Endothelial cell of umbilical vein (primary cell): ENCODE measurements around the gene SPDYE6.
"Not testable (repeated sequence)": the region's sequence is repeated elsewhere in the genome, so short reads cannot be mapped to it uniquely, and the experiment has no call there.

Experiments
- EZH2 ChIP-seq: IDR thresholded peaks from 2 replicates; pipeline ENCODE4 v1.6.1; 2012; ENCODE audit warnings: borderline replicate concordance, low read depth, mild to moderate bottlenecking, moderate library complexity, low read length, inconsistent platforms; ENCODE audit not compliant: severe bottlenecking
- POLR2A ChIP-seq: IDR thresholded peaks from 2 replicates; pipeline ENCODE4 v1.6.1; 2012; ENCODE audit warnings: low read depth, mild to moderate bottlenecking, control low read depth, low read length
- TF ChIP-seq, protein P1 (sequence below), 2 donors: IDR thresholded peaks; 1 replicate in 1 of 2; 2 replicates in 1 of 2; pipeline ENCODE4 v1.5.1; 2011; ENCODE audit warnings: low read length in 2 of 2, mild to moderate bottlenecking in 2 of 2, moderate library complexity in 2 of 2, control low read depth in 1 of 2, inconsistent platforms in 1 of 2, low read depth in 1 of 2; ENCODE audit not compliant: insufficient read depth in 1 of 2; ENCODE audit errors: extremely low read depth in 1 of 2

DNA sequence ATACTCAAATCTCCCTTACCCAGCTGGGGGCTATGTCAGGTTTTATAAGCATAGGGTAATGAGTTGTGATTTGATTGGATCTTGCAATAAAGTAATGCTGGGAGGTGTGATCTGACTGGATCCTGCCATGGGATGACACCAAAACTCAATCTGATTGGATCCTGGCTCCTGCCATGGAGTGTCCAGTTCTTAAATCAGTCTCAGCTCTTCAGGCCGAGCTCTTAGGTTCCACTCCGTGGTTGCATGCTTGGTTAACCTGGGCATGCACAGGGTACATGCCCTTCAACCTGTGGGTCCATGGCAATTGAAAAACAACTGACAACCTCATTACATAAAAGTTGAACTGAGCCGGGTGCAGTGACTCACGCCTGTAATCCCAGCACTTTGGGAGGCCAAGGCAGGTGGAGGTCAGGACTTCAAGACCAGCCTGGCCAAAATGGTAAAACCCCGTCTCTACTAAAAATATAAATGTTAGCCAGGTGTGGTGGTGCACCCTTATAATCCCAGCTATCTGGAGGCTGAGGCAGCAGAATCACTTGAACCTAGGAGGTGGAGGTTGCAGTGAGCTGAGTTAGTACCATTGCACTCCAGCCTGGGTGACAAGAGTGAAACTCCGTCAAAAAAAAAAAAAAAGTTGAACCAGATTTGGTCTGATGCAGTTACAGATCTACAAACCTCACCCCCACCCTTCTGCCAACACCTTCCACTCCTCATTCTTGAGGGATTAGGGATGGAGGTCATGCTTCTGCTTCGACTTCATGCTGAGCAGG is 15.5 kb downstream of the SPDYE6 start:
- TF ChIP-seq EZH2, POLR2A: not testable (repeated sequence)
- TF ChIP-seq, protein P1, sequence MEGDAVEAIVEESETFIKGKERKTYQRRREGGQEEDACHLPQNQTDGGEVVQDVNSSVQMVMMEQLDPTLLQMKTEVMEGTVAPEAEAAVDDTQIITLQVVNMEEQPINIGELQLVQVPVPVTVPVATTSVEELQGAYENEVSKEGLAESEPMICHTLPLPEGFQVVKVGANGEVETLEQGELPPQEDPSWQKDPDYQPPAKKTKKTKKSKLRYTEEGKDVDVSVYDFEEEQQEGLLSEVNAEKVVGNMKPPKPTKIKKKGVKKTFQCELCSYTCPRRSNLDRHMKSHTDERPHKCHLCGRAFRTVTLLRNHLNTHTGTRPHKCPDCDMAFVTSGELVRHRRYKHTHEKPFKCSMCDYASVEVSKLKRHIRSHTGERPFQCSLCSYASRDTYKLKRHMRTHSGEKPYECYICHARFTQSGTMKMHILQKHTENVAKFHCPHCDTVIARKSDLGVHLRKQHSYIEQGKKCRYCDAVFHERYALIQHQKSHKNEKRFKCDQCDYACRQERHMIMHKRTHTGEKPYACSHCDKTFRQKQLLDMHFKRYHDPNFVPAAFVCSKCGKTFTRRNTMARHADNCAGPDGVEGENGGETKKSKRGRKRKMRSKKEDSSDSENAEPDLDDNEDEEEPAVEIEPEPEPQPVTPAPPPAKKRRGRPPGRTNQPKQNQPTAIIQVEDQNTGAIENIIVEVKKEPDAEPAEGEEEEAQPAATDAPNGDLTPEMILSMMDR (IDR thresholded peaks at IDR 0.05; ENCODE audit: extremely low read depth in 1 of 2, insufficient read depth in 1 of 2, low read depth in 1 of 2, low read length in 2 of 2): not testable (repeated sequence)
